ENCODE measurements around the gene KCNRG. TPM values are rescaled to one million over a fixed set of nuclear protein-coding genes. Genes with fewer than 3 reads are reported as not detected.

KCNRG gene
- total and polyA plus RNA-seq, 2 donors (not counting 1 experiment from before 2014, with no cell fraction given), result 0.86 to 3.4 TPM

GRCh38 chr13:50052478-50052877, 37.2 kb downstream of the KCNRG start:
- Histone ChIP-seq H3K4me1 (ENCODE audit: control insufficient read depth in 2 of 2, insufficient read depth in 2 of 2, low read length in 2 of 2) (peaks cover 5 to 7% of the 10 kb centered on the region in 2 donors), H3K27ac (ENCODE audit: low read length in 2 of 2) (no peak overlapping the region), H3K4me2 (replicated peaks; ENCODE audit: low read depth, low read length, poor library complexity, severe bottlenecking) (no peak overlapping the region), H3K4me3 (ENCODE audit: control extremely low read depth in 1 of 5, extremely low read depth in 1 of 5, insufficient read depth in 1 of 5, low read depth in 2 of 5, low read length in 4 of 5) (no peak overlapping the region), H3K27me3 (replicated peaks in 1 of 4; ENCODE audit: control extremely low read depth in 1 of 4, control insufficient read depth in 3 of 4, insufficient read depth in 4 of 4, low read length in 3 of 4) (no peaks in the 10 kb centered on the region), H3K9ac (ENCODE audit: low read length) (no peak overlapping the region), H3K9me3 (ENCODE audit: control extremely low read depth in 1 of 3, control insufficient read depth in 2 of 3, insufficient read depth in 1 of 3, low read length in 2 of 3) (no peaks in the 10 kb centered on the region), H3K36me3 (replicated peaks in 1 of 2; ENCODE audit: control extremely low read depth in 1 of 2, control insufficient read depth in 1 of 2, extremely low read depth in 1 of 2, insufficient read depth in 2 of 2, low read length in 1 of 2) (peaks cover 1 to 19% of the 10 kb centered on the region in 2 experiments), H4K20me1 (ENCODE audit: control insufficient read depth, insufficient read depth, low read length, poor library complexity, severe bottlenecking) (no peaks in the 10 kb centered on the region), H3K79me2 (ENCODE audit: control insufficient read depth, insufficient read depth, low read length) (peaks cover 15% of the 10 kb centered on the region), H2AFZ (ENCODE audit: insufficient read depth, low read depth, low read length, poor library complexity, severe bottlenecking) (no peak overlapping the region)
- H3K4me1 Mint-ChIP-seq, result peaks cover 29% of the 10 kb centered on the region
- no peaks in the 10 kb centered on the region for H3K9me3 Mint-ChIP-seq (ENCODE audit: insufficient read depth)
- peak overlapping the region; percentile 50 for H3K27ac Mint-ChIP-seq
- ATAC-seq (ENCODE audit: low read depth) (no peak), DNase-seq (no peak)
- POLR2A ChIA-PET, result no interaction called here
- CTCF ChIA-PET, result interaction anchor here (0.7 to 0.9 kb wide), 2 partner anchors 29 to 38 kb away, joined by 3 read pairs; no protein-coding TSS in a partner anchor
- no CpG with 5 or more reads among the region's 4 CpGs for WGBS (ENCODE audit: insufficient coverage)
- intact Hi-C loops (cut with micrococcal nuclease), result no loop called here
- TF ChIP-seq CTCF (IDR thresholded peaks at IDR 0.05) (no peak), EZH2 (IDR thresholded peaks at IDR 0.05; ENCODE audit: borderline replicate concordance, insufficient read depth, low read depth, low read length, poor library complexity, severe bottlenecking) (no peak)
- no peak overlapping the region for H3K4me3 Mint-ChIP-seq
- H3K27me3 Mint-ChIP-seq, result no peaks in the 10 kb centered on the region

GRCh38 chr13:50053844-50054243, 38.6 kb downstream of the KCNRG start:
- H2AFZ ChIP-seq (ENCODE audit: insufficient read depth, low read depth, low read length, poor library complexity, severe bottlenecking), result no peak overlapping the region
- peaks cover 5 to 7% of the 10 kb centered on the region in 2 donors for H3K4me1 ChIP-seq (ENCODE audit: control insufficient read depth in 2 of 2, insufficient read depth in 2 of 2, low read length in 2 of 2)
- no peaks in the 10 kb centered on the region for H3K9me3 Mint-ChIP-seq (ENCODE audit: insufficient read depth)
- no peak overlapping the region for H3K4me3 Mint-ChIP-seq
- no peaks in the 10 kb centered on the region for H3K9me3 ChIP-seq (ENCODE audit: control extremely low read depth in 1 of 3, control insufficient read depth in 2 of 3, insufficient read depth in 1 of 3, low read length in 2 of 3)
- intact Hi-C loops (cut with micrococcal nuclease), result no loop called here
- no peak overlapping the region for H3K4me2 ChIP-seq (replicated peaks; ENCODE audit: low read depth, low read length, poor library complexity, severe bottlenecking)
- WGBS (ENCODE audit: insufficient coverage), result no CpG with 5 or more reads among the region's 1 CpG
- no peaks in the 10 kb centered on the region for H4K20me1 ChIP-seq (ENCODE audit: control insufficient read depth, insufficient read depth, low read length, poor library complexity, severe bottlenecking)
- no peak overlapping the region for H3K27ac Mint-ChIP-seq
- H3K79me2 ChIP-seq (ENCODE audit: control insufficient read depth, insufficient read depth, low read length), result peaks cover 21% of the 10 kb centered on the region
- DNase-seq (no peak), ATAC-seq (ENCODE audit: low read depth) (no peak)
- CTCF ChIA-PET, result no interaction called here
- peaks cover 34% of the 10 kb centered on the region for H3K4me1 Mint-ChIP-seq
- POLR2A ChIA-PET, result no interaction called here
- no peaks in the 10 kb centered on the region for H3K27me3 Mint-ChIP-seq
- peaks cover 1 to 26% of the 10 kb centered on the region in 2 experiments for H3K36me3 ChIP-seq (replicated peaks in 1 of 2; ENCODE audit: control extremely low read depth in 1 of 2, control insufficient read depth in 1 of 2, extremely low read depth in 1 of 2, insufficient read depth in 2 of 2, low read length in 1 of 2)
- no peak overlapping the region for H3K4me3 ChIP-seq (ENCODE audit: control extremely low read depth in 1 of 5, extremely low read depth in 1 of 5, insufficient read depth in 1 of 5, low read depth in 2 of 5, low read length in 4 of 5)
- H3K27me3 ChIP-seq (replicated peaks in 1 of 4; ENCODE audit: control extremely low read depth in 1 of 4, control insufficient read depth in 3 of 4, insufficient read depth in 4 of 4, low read length in 3 of 4), result no peaks in the 10 kb centered on the region
- H3K9ac ChIP-seq (ENCODE audit: low read length), result no peak overlapping the region
- TF ChIP-seq CTCF (IDR thresholded peaks at IDR 0.05), result no peak
- TF ChIP-seq EZH2 (IDR thresholded peaks at IDR 0.05; ENCODE audit: borderline replicate concordance, insufficient read depth, low read depth, low read length, poor library complexity, severe bottlenecking), result no peak
- H3K27ac ChIP-seq (ENCODE audit: low read length in 2 of 2), result no peak overlapping the region

Measured in B cell (primary cell).